ENCODE measurements around the gene ZFP30. TPM values are rescaled to one million over a fixed set of nuclear protein-coding genes. Genes with fewer than 3 reads are reported as not detected.
"Not testable (repeated sequence)": the region's sequence is repeated elsewhere in the genome, so short reads cannot be mapped to it uniquely, and the experiment has no call there.

The ZFP30 gene
- 10 to 100 TPM; 19.0 to 25.7 (median 23.7) TPM for polyA plus RNA-seq (ENCODE audit: insufficient read length in 4 of 4)

DNA sequence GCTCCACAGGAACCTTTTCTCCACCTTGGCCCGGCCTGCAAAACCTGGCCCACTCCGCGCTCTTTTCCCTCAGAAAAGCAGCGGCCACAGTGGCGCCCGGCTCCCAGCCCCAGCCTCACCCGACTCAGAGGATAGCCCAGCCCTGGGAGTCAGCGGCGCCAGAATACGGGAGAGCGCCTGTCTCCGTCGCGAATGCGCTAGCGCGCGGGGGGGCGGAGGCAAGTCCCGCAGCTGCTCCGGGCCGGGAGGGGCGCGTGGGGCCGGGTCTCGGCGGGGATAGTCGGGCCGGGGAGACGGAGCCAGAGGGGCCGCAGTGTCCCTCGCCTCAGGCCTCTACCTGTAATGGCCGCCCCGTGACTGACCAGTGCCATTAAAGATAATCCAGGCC lies at the start of gene ZFP30:
ZFP30 (minus strand) TSS at position 165 of the 388 bp plus-strand sequence. CDS start 7,643 bp downstream, outside the sequence.
- peak; percentile 58 to 85 (median 76) for DNase-seq (ENCODE audit: low read depth in 4 of 4, low spot score in 3 of 4)

DNA sequence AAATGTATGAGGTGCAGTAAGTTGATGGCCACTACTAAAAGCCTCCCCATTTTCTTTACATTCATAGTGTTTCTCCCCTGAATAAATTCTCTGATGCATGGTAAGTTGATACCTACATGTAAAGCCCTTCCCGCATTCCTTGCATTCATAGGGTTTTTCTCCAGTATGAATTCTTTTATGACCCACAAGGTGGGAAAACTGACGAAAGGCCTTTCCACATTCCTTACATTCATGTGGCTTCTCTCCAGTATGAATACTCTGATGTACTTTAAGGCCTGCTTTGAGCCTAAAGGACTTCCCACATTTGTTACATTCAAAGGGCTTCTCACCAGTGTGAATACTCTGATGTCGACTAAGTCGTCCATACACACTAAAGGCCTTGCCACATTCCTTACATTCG lies 43.8 kb upstream of the ZFP30 start:
- DNase-seq (ENCODE audit: low read depth in 4 of 4, low spot score in 3 of 4), result no peak

DNA sequence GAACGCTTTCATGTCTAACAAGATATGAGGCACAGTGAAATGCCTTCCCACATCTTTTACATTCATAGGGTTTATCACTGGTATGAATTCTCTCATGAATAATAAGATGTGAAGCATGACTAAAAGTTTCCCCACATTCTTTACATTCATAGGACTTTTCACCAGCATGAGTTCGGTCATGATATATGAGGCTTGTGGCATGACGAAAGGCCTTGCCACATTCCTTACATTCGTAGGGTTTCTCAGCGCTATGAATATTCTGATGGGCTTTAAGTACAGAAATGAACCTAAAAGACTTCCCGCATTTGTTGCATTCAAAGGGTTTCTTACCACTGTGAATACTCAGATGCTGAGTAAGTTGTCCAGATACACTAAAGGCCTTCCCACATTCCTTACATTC lies 43.0 kb upstream of the ZFP30 start:
- no peak for DNase-seq (ENCODE audit: low read depth in 4 of 4, low spot score in 3 of 4)

DNA sequence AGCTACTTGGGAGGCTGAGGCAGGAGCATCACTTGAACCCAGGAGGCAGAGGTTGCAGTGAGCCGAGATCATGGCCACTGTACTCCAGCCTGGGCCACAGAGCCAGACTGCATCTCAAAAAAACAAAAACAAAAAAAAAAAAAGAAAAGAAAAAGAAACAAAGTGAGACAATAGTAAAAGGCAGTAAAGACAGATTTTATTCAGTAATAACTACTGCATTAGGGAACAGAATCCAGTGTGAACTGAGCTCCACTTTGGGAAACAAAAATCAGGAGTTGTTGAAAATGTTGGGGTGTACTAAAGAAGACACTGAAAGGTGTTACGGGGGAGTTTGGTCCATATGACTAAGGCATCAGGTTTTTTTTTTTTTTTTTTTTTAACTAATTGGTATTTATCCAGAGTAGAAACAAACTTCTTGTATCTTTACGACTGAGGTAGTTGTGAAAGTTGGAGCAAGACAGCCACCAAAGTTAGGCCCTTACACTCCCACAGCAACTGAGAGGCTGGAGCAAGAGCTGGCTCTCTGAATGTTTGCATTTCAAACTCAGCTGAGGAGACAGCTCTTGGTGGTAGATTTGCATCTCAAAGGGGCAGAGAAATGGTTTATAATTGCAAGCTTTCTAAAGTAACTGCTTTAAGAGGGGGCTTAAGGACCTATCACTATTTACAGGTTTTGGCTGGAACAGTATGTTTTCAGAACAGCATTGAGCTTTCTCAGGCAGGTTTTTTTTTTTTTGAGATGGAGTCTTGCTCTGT lies 40.1 kb upstream of the ZFP30 start:
- no peak for DNase-seq (ENCODE audit: low read depth in 4 of 4, low spot score in 3 of 4)

DNA sequence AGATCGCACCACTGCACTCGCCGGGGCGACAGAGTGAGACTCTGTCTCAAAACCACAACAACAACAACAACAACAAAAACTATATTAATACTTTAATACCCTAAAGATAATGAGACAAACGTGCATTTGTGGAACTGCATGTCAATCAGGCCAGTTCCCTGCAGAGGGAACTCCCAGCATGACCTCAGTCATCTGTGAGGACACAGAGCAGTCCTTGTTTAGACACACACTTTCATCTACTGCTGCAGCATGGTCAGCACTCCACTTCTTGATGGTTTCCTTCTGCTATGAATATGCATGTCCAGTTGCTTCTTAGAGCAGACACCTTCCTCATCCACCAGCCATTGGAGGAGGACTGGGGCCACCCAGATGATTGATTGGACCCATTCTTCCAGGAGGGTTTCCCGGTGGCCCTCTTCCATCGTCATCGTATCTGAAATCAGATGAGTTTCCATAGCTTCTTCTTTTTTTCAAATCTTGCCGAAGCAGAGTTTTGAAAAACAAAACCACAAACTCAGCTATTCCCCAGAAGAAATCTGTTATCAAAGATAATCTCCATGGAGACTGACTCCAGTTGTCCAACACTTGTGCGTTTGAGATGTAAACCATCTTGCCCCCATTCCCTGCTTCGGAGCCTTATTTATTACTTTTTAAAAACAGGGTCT lies 37.8 kb upstream of the ZFP30 start:
- no peak for DNase-seq (ENCODE audit: low read depth in 4 of 4, low spot score in 3 of 4)

DNA sequence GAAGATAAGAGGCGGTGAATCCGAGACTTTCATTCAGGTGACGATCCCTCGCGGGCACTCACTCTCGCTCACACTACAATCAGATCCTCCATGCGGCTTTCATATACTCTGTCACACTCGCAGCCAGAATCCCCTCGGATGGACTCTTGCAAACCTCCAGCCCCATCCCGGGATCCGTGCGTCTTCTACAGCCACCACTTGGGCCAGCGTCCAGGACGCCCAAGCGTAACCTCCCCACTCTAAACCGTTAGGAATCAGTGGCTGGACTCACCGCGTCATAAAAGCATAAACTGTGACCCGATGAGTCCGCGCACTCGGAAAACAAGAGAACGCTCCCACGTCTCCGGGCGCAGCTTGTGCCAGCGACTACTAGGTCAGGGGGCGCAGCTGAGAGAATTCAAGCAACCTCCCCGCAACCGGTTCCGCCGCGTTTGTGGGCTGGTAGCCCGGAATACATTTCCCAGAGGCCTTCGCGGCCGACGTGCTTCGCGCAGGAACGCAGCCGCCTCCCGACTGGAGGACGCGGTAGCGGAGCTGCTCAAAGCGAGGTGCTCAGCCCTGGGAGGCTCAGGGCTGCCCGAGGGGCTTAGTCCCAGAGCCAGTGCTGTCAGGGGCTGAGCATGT lies 36.7 kb upstream of the ZFP30 start:
- peak; percentile 71 to 82 (median 76) for DNase-seq (ENCODE audit: low read depth in 4 of 4, low spot score in 3 of 4)

DNA sequence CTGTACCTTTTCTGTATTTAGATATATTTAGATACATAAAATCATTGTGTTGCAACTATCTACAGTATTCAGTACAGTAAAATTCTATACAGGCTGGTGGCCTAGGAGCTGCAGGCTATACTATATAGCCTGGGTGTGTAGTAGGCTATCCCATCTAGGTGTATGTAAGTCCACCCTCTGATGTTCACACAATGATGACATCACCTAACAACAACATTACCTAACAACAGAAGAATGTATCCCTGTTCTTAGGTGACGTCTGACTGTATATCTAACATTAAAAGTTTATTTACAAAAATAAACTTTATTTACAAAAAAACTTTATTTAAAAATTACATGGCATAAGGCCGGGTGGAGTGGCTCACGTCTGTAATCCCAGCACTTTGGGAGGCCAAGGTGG lies 28.3 kb upstream of the ZFP30 start:
- no peak for DNase-seq (ENCODE audit: low read depth in 4 of 4, low spot score in 3 of 4)

DNA sequence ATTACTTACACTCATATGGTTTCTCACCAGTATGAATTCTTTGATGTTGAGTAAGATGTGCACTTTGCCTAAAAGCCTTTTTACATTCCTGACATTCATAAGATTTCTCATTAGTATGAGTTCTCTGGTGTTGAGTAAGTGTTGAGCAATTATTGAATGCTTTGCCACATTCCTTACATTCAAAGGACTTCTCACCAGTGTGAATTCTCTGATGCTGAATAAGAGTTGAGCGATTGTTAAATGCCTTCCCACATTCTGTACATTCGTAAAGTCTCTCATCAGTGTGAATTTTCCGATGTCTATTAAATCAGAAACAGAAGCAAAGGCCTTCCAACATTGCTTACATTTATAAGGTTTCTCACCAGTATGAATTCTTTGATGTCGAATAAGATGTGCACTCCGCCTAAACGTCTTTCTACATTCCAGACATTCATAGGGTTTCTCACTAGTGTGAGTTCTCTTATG lies 14.2 kb upstream of the ZFP30 start:
- no peak for DNase-seq (ENCODE audit: low read depth in 4 of 4, low spot score in 3 of 4)

DNA sequence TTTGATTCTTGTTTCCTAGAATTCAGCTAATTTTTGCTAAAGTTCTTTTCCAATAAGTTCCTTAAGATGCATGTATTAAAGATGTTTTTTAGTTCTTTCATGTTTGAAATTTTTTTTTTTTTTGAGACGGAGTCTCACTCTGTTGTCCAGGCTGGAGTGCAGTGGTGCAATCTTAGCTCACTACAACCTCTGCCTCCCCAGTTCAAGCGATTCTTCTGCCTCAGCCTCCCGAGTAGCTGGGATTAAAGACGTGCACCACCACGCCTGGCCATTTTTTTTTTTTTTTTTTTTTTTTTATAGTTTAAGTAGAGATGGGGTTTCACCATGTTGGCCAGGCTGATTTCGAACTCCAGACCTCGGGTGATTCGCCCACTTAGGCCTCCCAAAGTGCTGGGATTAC lies 1.9 kb upstream of the ZFP30 start:
- not testable (repeated sequence) for DNase-seq (ENCODE audit: low read depth in 4 of 4, low spot score in 3 of 4)

DNA sequence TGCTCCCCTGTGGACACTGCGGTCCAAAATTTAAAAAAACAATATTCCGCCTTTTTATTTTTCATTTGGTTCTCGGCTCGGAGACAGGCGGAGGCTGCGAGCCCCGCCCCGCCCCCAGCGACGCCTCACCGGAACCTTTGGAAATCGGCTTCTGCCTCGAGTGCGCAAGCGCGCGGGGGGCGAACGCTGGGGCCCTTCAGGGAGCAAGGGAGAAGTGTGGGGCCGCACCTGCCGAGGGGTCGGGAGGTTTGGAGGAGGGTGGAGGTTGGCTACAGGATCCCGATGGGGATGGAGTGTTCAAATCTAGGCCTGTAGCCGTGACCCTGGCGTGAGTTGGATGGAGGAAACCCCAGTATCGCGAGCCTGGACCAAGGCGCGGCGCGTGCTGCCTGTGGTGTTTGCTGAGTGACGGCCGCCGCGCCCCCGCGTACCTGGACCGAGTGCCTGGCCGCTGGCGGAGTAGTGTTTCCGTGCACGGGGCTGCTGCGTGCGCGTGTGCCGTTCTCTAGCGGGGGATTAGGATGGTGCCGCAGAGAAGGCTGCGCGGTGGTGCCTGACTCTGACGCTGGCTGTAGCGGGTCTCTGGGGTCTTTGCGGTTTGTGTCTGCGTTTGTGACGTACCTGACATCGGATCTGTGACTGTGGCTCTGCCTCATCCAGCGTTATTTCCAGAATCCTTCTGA lies 565 bp upstream of the ZFP30 start:
- DNase-seq (ENCODE audit: low read depth in 4 of 4, low spot score in 3 of 4), result peak; percentile 59 to 78 (median 76)

DNA sequence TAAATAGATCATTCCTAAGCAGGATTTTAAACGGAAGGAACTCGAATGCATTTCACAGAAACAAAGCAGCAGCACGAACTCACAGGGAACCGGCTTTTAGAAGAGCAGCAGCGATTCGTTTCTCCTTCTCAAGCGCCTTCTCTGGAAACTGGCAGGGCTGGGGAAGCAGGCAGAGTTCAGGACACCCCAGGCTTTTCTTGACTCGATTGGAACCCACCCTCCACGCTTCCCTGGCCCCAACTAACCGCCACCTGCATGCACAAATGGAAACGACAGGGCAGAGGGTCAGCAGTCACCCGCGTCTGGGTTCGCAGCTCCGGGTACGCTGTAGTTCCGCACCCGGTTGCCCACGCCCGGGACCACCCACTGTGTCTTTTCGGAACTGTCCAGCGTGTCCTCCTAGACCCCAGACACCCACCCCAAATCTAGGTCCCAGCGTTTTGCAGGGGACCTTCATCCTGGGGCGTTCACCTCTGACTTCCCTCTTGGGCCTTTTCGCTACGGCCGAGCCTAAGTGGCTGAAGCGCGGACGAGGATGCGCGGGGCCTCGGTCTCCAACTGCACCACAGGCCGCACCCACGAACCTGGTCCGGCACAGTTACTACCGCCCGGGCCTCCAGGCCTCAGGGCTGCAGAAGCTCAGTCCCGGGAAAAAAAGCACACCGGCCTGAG lies 500 bp downstream of the ZFP30 start:
- DNase-seq (ENCODE audit: low read depth in 4 of 4, low spot score in 3 of 4), result peak; percentile 18 to 53 (median 32)

DNA sequence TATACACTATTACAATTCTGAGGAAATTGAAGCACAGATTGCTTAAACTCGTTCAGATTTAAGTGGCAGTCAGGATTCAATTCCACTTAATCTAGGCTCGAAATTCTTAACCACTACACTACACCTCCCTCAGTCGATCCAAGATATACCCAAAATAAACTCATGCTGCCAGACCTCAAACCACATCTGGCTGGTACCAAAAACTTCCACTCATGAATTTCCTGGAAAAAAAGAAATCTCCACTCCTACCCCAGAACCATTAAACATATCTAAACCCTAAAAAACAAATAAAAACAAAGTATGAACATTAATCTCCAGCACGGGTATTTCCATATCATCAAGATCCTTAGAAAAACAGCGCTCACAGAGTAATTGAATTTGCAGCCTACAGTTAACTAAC lies 1.1 kb downstream of the ZFP30 start:
- no peak for DNase-seq (ENCODE audit: low read depth in 4 of 4, low spot score in 3 of 4)

DNA sequence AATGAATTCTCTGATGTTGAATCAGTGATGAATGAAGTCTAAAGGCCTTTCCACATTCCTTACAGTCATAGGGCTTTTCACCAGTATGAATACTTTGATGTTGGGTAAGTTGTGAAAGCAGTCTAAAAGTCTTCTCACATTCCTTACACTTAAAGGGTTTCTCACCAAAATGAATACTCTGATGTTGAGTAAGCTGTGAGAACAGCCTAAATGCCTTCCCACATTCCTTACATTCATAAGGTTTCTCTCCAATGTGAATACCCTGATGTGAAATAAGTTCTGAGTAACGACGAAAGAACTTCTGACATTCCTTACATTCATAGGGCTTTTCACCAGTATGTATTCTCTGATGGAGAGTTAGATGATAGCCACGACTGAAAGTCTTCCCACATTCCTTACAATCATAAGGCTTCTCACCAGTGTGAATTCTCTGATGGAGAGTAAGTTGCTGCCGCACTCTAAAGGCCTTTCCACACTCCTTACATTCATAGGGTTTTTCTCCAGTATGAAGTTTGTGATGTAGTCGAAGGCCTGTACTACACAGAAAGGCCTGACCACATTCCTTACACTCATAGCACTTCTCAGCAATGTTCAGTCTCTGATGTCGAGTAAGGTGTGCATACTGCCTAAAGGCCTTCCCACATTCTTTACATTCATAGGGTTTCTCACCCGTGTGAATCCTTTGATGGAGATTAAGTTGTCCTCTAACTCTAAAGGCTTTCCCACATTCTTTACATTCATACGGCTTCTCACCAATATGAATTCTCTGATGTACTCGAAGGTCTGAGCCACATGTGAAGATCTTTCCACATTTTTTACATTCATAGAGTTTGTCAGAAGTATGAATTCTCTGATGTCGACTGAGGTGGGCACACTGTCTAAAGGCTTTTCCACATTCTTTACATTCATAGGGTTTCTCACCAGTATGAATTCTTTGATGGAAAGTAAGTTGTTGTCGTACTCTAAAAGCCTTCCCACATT lies 19.9 kb downstream of the ZFP30 start:
- no peak for DNase-seq (ENCODE audit: low read depth in 4 of 4, low spot score in 3 of 4)

DNA sequence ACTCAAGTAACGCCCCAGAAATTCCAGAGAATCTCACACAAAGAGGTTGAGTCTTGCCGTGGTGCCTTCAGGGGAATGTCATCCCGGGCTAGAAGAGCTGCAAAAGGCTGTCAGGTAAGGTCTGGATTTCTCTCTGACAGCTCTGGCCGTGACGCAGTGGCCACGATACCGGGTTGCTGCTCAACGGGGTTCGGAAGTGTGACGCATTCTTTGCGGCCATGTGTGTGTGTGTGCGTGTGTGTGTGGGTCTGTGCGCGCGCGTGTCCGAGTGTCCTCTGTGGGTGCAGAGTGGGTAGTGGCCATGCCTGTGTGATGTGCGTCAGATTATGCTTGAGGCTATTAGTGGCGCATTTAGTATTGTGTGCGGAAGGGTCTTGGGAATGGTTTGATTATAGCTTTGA lies 60.3 kb downstream of the ZFP30 start:
- no peak for DNase-seq (ENCODE audit: low read depth in 4 of 4, low spot score in 3 of 4)

DNA sequence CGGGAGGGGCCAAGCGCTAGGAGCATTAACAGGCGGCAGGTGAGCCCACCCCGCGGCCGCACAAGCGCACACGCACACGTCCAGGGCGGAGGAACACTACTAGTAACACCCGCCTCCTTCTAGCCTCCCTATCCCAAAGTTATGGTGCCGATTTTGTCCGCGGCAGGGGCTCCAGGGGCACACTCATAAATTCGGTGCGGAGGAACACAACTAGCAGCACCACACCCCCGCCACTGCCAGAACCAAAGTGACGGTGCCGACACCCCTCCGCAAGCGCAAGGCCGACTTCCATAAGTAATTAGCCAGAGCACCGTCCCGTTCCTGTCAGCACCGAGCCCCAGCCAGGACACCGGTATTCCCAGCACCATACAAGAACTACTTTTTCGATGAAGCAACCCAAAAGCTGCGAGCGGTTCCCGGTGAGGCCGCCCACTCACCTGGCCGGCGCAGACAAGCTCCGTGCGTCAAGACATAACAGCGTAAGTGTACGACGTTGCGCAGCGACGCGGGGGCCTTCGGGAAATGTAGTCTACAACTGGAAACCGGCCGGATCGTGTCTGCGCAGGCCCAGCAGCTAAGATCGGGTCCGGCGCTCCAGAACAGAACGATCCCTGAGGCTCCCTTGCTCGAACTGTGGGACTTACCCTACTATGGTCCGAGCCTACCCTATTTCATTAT lies 60.8 kb downstream of the ZFP30 start, which contains the start of the genes ZNF540 and ZNF571:
ZNF540 (plus strand) TSS at position 573 of the 678 bp plus-strand sequence. CDS start 3,572 bp downstream, outside the sequence.
ZNF571 (minus strand) TSS at position 489 of the 678 bp plus-strand sequence. CDS start 8,116 bp downstream, outside the sequence.
- peak; percentile 87 to 92 (median 89) for DNase-seq (ENCODE audit: low read depth in 4 of 4, low spot score in 3 of 4)

DNA sequence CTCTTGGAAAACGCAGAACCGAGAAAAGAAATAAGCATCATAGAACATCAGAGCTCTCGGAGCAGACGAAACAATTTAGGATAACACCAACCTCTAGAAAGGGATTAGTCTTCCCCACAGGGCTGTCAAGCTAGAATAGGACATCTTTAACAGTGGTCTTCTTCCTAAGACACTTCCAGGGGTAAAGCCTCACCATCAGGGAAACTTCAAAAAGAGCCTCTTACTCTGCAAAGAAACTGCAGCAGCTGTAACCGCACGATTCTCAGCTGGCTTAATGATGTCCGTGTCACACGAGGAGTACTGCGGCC lies 61.3 kb downstream of the ZFP30 start:
- peak in 2 of 4 donors; percentile 7 to 40 for DNase-seq (ENCODE audit: low read depth in 4 of 4, low spot score in 3 of 4)

DNA sequence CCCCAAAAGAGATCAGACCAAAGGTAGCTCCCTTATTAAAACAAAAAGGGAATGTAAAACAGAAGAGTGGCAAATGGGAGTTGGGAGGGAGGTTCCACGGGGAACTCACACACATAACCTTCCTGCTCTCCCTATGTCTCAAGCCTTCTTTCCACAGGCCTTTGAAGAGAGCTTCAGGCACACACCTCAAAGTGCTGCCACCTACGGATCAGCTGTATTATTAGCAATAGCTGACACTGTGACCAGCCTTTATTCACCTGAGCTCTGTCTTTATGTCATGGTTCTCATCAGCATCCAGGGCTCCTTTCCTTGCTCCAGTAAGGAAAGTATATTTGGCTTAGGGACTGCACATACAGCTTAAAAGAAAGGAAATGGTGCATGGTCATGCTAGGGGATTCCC lies 71.9 kb downstream of the ZFP30 start:
- no peak for DNase-seq (ENCODE audit: low read depth in 4 of 4, low spot score in 3 of 4)

DNA sequence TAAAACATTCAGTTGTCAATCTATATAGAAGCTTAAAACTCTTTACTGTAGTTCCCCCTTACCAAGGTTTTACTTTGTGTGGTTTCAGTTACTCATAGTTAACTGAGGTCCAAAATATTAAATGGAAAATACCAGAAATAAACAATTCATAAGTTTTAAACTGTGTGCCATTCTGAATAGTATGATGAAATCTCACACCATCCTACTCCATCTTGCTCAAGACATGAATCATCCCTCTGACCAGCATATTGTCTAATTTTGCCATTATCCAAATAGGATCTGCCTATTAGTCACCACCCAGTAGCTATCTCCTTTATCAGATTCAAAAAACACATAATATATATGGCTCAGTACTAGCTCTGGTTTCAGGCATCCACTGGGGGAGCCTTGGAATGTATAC lies 83.1 kb downstream of the ZFP30 start:
- no peak for DNase-seq (ENCODE audit: low read depth in 4 of 4, low spot score in 3 of 4)

DNA sequence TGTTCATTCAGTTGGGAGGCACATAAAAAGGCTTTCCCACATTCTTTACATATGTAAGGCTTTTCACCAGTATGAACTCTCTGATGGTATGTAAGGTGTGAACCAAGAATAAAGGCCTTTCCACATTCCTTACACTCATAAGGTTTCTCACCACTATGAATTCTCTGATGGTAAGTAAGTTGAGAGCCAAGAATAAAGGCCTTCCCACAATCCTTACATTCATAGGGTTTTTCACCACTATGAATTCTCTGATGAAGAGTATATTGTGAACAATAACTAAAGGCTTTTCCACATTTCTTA lies 89.9 kb downstream of the ZFP30 start:
- no peak for DNase-seq (ENCODE audit: low read depth in 4 of 4, low spot score in 3 of 4)
